Measurements from ENCODE around the gene ENTR1.

ENTR1 gene

GRCh38 chr9:136387217-136387616, 23.2 kb downstream of the ENTR1 start:
- no peak for TF ChIP-seq CTCF (IDR thresholded peaks at IDR 0.05; ENCODE audit: insufficient read depth, missing control alignments)
- DNase-seq (ENCODE audit: insufficient read length, low spot score) (no peak), FAIRE-seq (no peak)

GRCh38 chr9:136386018-136386417, 24.4 kb downstream of the ENTR1 start:
- FAIRE-seq (no peak), DNase-seq (ENCODE audit: insufficient read length, low spot score) (no peak)
- TF ChIP-seq CTCF (IDR thresholded peaks at IDR 0.05; ENCODE audit: insufficient read depth, missing control alignments): no peak

GRCh38 chr9:136385015-136385414, 25.4 kb downstream of the ENTR1 start:
- no peak for TF ChIP-seq CTCF (IDR thresholded peaks at IDR 0.05; ENCODE audit: insufficient read depth, missing control alignments)
- no peak for DNase-seq (ENCODE audit: insufficient read length, low spot score)
- no peak for FAIRE-seq

- DNase-seq (ENCODE audit: insufficient read length, low spot score) (no peak), FAIRE-seq (no peak)
- no peak for TF ChIP-seq CTCF (IDR thresholded peaks at IDR 0.05; ENCODE audit: insufficient read depth, missing control alignments)
These were observed 27.0 kb downstream of the ENTR1 start for GRCh38 chr9:136383436-136383835.

- no peak for DNase-seq (ENCODE audit: insufficient read length, low spot score)
- TF ChIP-seq CTCF (IDR thresholded peaks at IDR 0.05; ENCODE audit: insufficient read depth, missing control alignments): no peak
- FAIRE-seq: no peak
These were observed 28.4 kb downstream of the ENTR1 start for GRCh38 chr9:136381966-136382513.

- TF ChIP-seq CTCF (IDR thresholded peaks at IDR 0.05; ENCODE audit: insufficient read depth, missing control alignments): no peak
- no peak for FAIRE-seq
- DNase-seq (ENCODE audit: insufficient read length, low spot score): no peak
These were observed 29.1 kb downstream of the ENTR1 start for GRCh38 chr9:136381311-136381710.

GRCh38 chr9:136380381-136380780, 30.0 kb downstream of the ENTR1 start:
- FAIRE-seq (no peak), DNase-seq (ENCODE audit: insufficient read length, low spot score) (no peak)
- TF ChIP-seq CTCF (IDR thresholded peaks at IDR 0.05; ENCODE audit: insufficient read depth, missing control alignments): no peak
